IMR-90 (cell line): ENCODE data around the gene UBE3B. TPM values are rescaled to one million over a fixed set of nuclear protein-coding genes. Genes with fewer than 3 reads are reported as not detected.

Source experiments
- ATAC-seq: fragments of 200-7000 bp; cut with Tn5 transposase; 2 replicates; pipeline ENCODE4 v1.9.1; 2020; ENCODE audit warnings: low read depth, mild to moderate bottlenecking, moderate library complexity
- BruUV-seq: library from RNA; stranded (reverse); fragments of 400-500 nt; replicated peaks from 2 replicates; lab custom pipeline; 2021; lab: Mats Ljungman, UMichigan
- CTCF ChIA-PET: fragments of 300-600 bp; formaldehyde crosslinking; extraction: SDS; loops from one replicate; lab custom pipeline; 2021; ENCODE audit warnings: antibody characterized with exemption; lab: Yijun Ruan, JAX
- POLR2A ChIA-PET: fragments of 300-600 bp; sonication (Branson Sonifier 250); formaldehyde crosslinking; loops from one replicate; lab custom pipeline; 2022; ENCODE audit warnings: antibody characterized with exemption; ENCODE audit not compliant: unreplicated experiment; lab: Charles Lee
- DNase-seq: peaks from one replicate; pipeline ENCODE4 v3.0.0; 2013
- H2AFZ ChIP-seq: replicated peaks from 2 replicates; pipeline ENCODE3; 2013; ENCODE audit warnings: low read length, mild to moderate bottlenecking; ENCODE audit not compliant: poor library complexity
- H2AK5ac ChIP-seq: 2 replicates; pipeline ENCODE4 v1.6.1; 2013; ENCODE audit warnings: low read depth, low read length, inconsistent platforms
- H2AK9ac ChIP-seq: replicated peaks from 2 replicates; pipeline ENCODE3; 2013; ENCODE audit warnings: mild to moderate bottlenecking, low read depth, low read length, moderate library complexity; ENCODE audit not compliant: poor library complexity
- H2BK120ac ChIP-seq: 2 replicates; pipeline ENCODE4 v1.6.1; 2013; ENCODE audit warnings: low read depth, low read length, inconsistent platforms
- H2BK15ac ChIP-seq: 3 replicates; pipeline ENCODE4 v1.6.1; 2013; ENCODE audit warnings: low read depth, low read length, inconsistent platforms
- H2BK20ac ChIP-seq: 2 replicates; pipeline ENCODE4 v1.6.1; 2013; ENCODE audit warnings: low read depth, mild to moderate bottlenecking, inconsistent platforms, low read length, moderate library complexity
- H2BK5ac ChIP-seq: 2 replicates; pipeline ENCODE4 v1.6.1; 2013; ENCODE audit warnings: mild to moderate bottlenecking, low read depth, low read length, inconsistent platforms; ENCODE audit not compliant: poor library complexity, severe bottlenecking
- H3K14ac ChIP-seq: replicated peaks from 2 replicates; pipeline ENCODE4 v1.6.1; 2013; ENCODE audit warnings: low read depth, low read length, inconsistent platforms
- H3K18ac ChIP-seq: 2 replicates; pipeline ENCODE4 v1.6.1; 2013; ENCODE audit warnings: low read depth, low read length, control low read depth
- H3K23ac ChIP-seq: 2 replicates; pipeline ENCODE4 v1.6.1; 2013; ENCODE audit warnings: low read depth, low read length, inconsistent platforms
- H3K27ac ChIP-seq: 2 replicates; pipeline ENCODE4 v1.5.1; 2013; ENCODE audit warnings: mild to moderate bottlenecking, control low read depth, low read length; ENCODE audit not compliant: insufficient read depth
- H3K27me3 ChIP-seq: 2 replicates; pipeline ENCODE4 v1.6.1; 2013; ENCODE audit warnings: low read length; ENCODE audit not compliant: control insufficient read depth, insufficient read depth
- H3K36me3 ChIP-seq: 2 replicates; pipeline ENCODE4 v1.6.1; 2013; ENCODE audit warnings: low read length, mixed read lengths; ENCODE audit not compliant: control insufficient read depth, insufficient read depth
- H3K4ac ChIP-seq: 2 replicates; pipeline ENCODE4 v1.6.1; 2013; ENCODE audit warnings: low read depth, low read length, inconsistent platforms
- H3K4me1 ChIP-seq: 2 replicates; pipeline ENCODE4 v1.6.1; 2013; ENCODE audit warnings: low read length, mixed read lengths; ENCODE audit not compliant: control insufficient read depth, insufficient read depth
- H3K4me2 ChIP-seq: 2 replicates; pipeline ENCODE4 v1.6.1; 2013; ENCODE audit warnings: low read depth, mild to moderate bottlenecking, control low read depth, low read length, moderate library complexity
- H3K4me3 ChIP-seq: 2 replicates; pipeline ENCODE4 v1.5.1; 2013; ENCODE audit warnings: low read depth, mild to moderate bottlenecking, control low read depth, low read length, moderate library complexity; ENCODE audit not compliant: insufficient read depth
- H3K56ac ChIP-seq: 2 replicates; pipeline ENCODE4 v1.6.1; 2013; ENCODE audit warnings: low read length, inconsistent platforms; ENCODE audit not compliant: insufficient read depth; ENCODE audit errors: extremely low read depth
- H3K79me1 ChIP-seq, 2 experiments: 2 replicates each; pipeline ENCODE4 v1.6.1; 2013; ENCODE audit warnings: low read length in 2 of 2, inconsistent platforms in 1 of 2, low read depth in 1 of 2
- H3K9ac ChIP-seq: 2 replicates; pipeline ENCODE4 v1.6.1; 2013; ENCODE audit warnings: low read depth, low read length, control low read depth
- H3K9me1 ChIP-seq: 2 replicates; pipeline ENCODE4 v1.6.1; 2013; ENCODE audit warnings: low read length, inconsistent platforms; ENCODE audit not compliant: insufficient read depth
- H3K9me3 ChIP-seq: 2 replicates; pipeline ENCODE4 v1.6.1; 2013; ENCODE audit warnings: low read length; ENCODE audit not compliant: control insufficient read depth, insufficient read depth
- H4K20me1 ChIP-seq: 2 replicates; pipeline ENCODE4 v1.6.1; 2013; ENCODE audit warnings: low read length, inconsistent platforms; ENCODE audit not compliant: insufficient read depth
- H4K5ac ChIP-seq: 2 replicates; pipeline ENCODE4 v1.6.1; 2013; ENCODE audit warnings: mild to moderate bottlenecking, low read depth, low read length, control low read depth
- H4K8ac ChIP-seq, 2 experiments: 2 replicates each; pipeline ENCODE4 v1.6.1; 2013; ENCODE audit warnings: low read depth in 2 of 2, low read length in 2 of 2, control low read depth in 1 of 2, inconsistent platforms in 1 of 2
- H4K91ac ChIP-seq: 2 replicates; pipeline ENCODE4 v1.6.1; 2013; ENCODE audit warnings: low read depth, low read length, inconsistent platforms; ENCODE audit not compliant: insufficient read depth
- MAZ ChIP-seq: IDR thresholded peaks from 2 replicates; pipeline ENCODE4 v1.6.1; 2012; ENCODE audit warnings: low read depth, mild to moderate bottlenecking, low read length, improper control_type of control experiment, moderate library complexity, borderline replicate concordance
- MXI1 ChIP-seq: IDR thresholded peaks from 2 replicates; pipeline ENCODE4 v1.6.1; 2012; ENCODE audit warnings: low read depth, mild to moderate bottlenecking, low read length, moderate library complexity, borderline replicate concordance
- WGBS, 2 experiments: methylation state at CpG; one replicate each; pipeline versions ENCODE4 v1.1.5 to v1.1.7; 2013; ENCODE audit warnings: missing lambda C conversion rate in 2 of 2; ENCODE audit not compliant: insufficient read length in 1 of 2; ENCODE audit errors: extremely low coverage in 2 of 2; 5-methylcytosine and 5-hydroxymethylcytosine counted together
- dilution Hi-C: fragments of 300-500 bp; cut with HindIII; formaldehyde crosslinking; loops from one replicate; pipeline ENCODE4 v1.14.3; 2018; ENCODE audit warnings: low sequenced_read_pairs; ENCODE audit not compliant: unreplicated experiment
- in situ Hi-C: fragments of 300-500 bp; cut with MboI; formaldehyde crosslinking; loops from 3 replicates; pipeline ENCODE4 v1.14.3; 2019; ENCODE audit warnings: low sequenced_read_pairs, inconsistent platforms, mixed read lengths
- intact Hi-C: fragments of 100-400 bp; cut with micrococcal nuclease; formaldehyde crosslinking; loops from 2 replicates; pipeline ENCODE4 v1.10.0; 2022
- polyA plus RNA-seq, 3 experiments: library from polyadenylated mRNA; depleted of rRNA; stranded (reverse); fragments of >200 nt; gene quantifications; 2 replicates each; pipeline ENCODE4 v1.2.3, GENCODE V29; 2012; ENCODE audit warnings: low replicate concordance in 1 of 3
- total RNA-seq: library from RNA; depleted of rRNA; stranded (reverse); fragments of >200 nt; gene quantifications from 2 replicates; pipeline ENCODE4 v1.2.3, GENCODE V29; 2012

UBE3B gene
- total and polyA plus RNA-seq, 2 of the 4 experiments (the other 2 are of a cell fraction) = 18.8 to 24.9 TPM

DNA sequence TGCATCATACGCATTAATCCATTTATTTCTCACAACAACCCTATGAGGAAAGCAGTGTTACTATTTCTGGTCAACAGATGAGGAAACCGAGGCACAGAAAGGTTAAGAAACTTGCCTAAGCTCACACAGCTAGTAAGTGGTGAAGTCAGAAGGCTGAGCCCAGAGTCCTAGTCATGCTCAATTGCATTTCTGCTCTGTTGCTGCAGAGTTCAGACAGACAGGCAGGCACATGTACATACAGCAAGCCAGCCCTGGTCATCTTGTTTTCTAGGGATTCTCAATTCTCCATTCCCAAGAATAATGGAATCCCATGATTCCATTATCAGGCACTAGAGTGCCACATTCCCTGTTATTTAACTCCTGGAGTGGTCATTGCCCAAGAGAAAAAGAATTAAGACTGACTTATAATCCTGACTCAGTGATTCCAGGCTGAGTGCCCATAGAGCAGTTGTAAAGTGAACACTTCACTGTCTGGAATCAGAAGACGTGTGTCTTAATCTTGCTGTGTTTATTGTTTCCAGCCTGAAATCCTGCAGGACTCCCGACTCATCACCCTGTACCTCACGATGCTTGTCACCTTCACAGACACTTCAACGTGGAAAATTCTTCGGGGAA lies 10.7 kb downstream of the UBE3B start:
- Histone ChIP-seq H3K36me3 (peaks cover 72% of the 10 kb centered on the region), H2BK120ac (no peak overlapping the region), H3K18ac (no peak overlapping the region), H2BK5ac (no peak overlapping the region), H2AK5ac (no peak overlapping the region), H3K9ac (no peak overlapping the region), H3K56ac (no peak overlapping the region), H2AFZ (no peak overlapping the region), H3K79me1 (peaks cover 0 to 4% of the 10 kb centered on the region in 2 experiments; a peak in 3 of 4 replicates), H3K4me3 (no peak overlapping the region), H2AK9ac (no peak overlapping the region), H3K27ac (no peak overlapping the region), H3K4me2 (no peak overlapping the region), H4K20me1 (no peaks in the 10 kb centered on the region), H2BK15ac (no peak overlapping the region), H4K5ac (no peak overlapping the region), H4K91ac (no peak overlapping the region), H3K23ac (no peak overlapping the region), H3K9me3 (no peaks in the 10 kb centered on the region), H4K8ac (no peak overlapping the region), H3K4me1 (peaks cover 2% of the 10 kb centered on the region; the same call in 1 of the 2 replicates), H3K9me1 (no peaks in the 10 kb centered on the region), H2BK20ac (no peak overlapping the region), H3K27me3 (no peaks in the 10 kb centered on the region), H3K4ac (no peak overlapping the region), H3K14ac (no peak overlapping the region)
- POLR2A ChIA-PET = no interaction called here
- CTCF ChIA-PET = no interaction called here
- no TSS peak for BruUV-seq
- dilution Hi-C loops (no loop called here), in situ Hi-C loops (no loop called here), intact Hi-C loops (no loop called here)
- WGBS, 2 experiments = 83% methylated on average over 1 of the region's 7 CpGs; no CpG with 5 or more reads in 1 of the 2 experiments
- no peak; the same call in 1 of the 2 replicates for ATAC-seq
- peak; percentile 34 for DNase-seq
- TF ChIP-seq MAZ = no peak
- TF ChIP-seq MXI1 = no peak
